DND-41 (cell line): Measurements from ENCODE around the gene DCUN1D2.

Source experiments
- ATAC-seq: fragments of 200-7000 bp; cut with Tn5 transposase; 3 replicates; pipeline ENCODE4 v1.9.1; 2021; ENCODE audit warnings: low read depth; ENCODE audit not compliant: insufficient read depth
- DNase-seq: peaks from one replicate; pipeline ENCODE4 v3.0.0-alpha.2; 2020
- H2AFZ ChIP-seq: 2 replicates; pipeline ENCODE4 v1.6.0; 2012; ENCODE audit warnings: low read depth, low read length
- H3K27ac ChIP-seq: 2 replicates; pipeline ENCODE4 v1.5.1; 2012; ENCODE audit warnings: low read length, inconsistent platforms
- H3K27me3 ChIP-seq: fragments of 200-600 bp; sonication (generic); 2 replicates; pipeline ENCODE4 v1.6.0; 2012; ENCODE audit warnings: low read length, mild to moderate bottlenecking, inconsistent platforms; ENCODE audit not compliant: insufficient read depth, poor library complexity
- H3K36me3 ChIP-seq: 2 replicates; pipeline ENCODE4 v1.5.1; 2012; ENCODE audit warnings: low read length, inconsistent platforms; ENCODE audit not compliant: insufficient read depth
- H3K4me1 ChIP-seq: 2 replicates; pipeline ENCODE4 v1.5.1; 2012; ENCODE audit warnings: mild to moderate bottlenecking, low read length; ENCODE audit not compliant: insufficient read depth
- H3K4me2 ChIP-seq: 2 replicates; pipeline ENCODE4 v1.6.0; 2012; ENCODE audit warnings: mild to moderate bottlenecking, moderate library complexity, low read length, inconsistent platforms; ENCODE audit not compliant: insufficient read depth
- H3K4me3 ChIP-seq, 2 experiments: fragments of 200-600 bp in 1 of 2; shearing (Covaris generic) in 1 of 2; 2 replicates each; pipeline ENCODE4 v1.5.1; 2012 to 2016; ENCODE audit warnings: inconsistent platforms in 2 of 2, low read length in 2 of 2, mild to moderate bottlenecking in 2 of 2, low read depth in 1 of 2, moderate library complexity in 1 of 2
- H3K79me2 ChIP-seq: 2 replicates; pipeline ENCODE4 v1.6.0; 2012; ENCODE audit warnings: low read length, inconsistent platforms; ENCODE audit not compliant: insufficient read depth
- H3K9ac ChIP-seq: 2 replicates; pipeline ENCODE4 v1.6.0; 2012; ENCODE audit warnings: low read depth, mild to moderate bottlenecking, inconsistent platforms, low read length, moderate library complexity
- H3K9me3 ChIP-seq: 2 replicates; pipeline ENCODE4 v1.5.1; 2012; ENCODE audit warnings: low read length, moderate library complexity, mild to moderate bottlenecking, inconsistent platforms; ENCODE audit not compliant: insufficient read depth, severe bottlenecking
- H4K20me1 ChIP-seq: 2 replicates; pipeline ENCODE4 v1.6.0; 2012; ENCODE audit warnings: low read length; ENCODE audit not compliant: insufficient read depth
- CTCF ChIP-seq: IDR thresholded peaks from 2 replicates; pipeline ENCODE4 v1.5.1; 2012; ENCODE audit warnings: borderline replicate concordance, low read length, moderate library complexity, mild to moderate bottlenecking; ENCODE audit not compliant: poor library complexity, severe bottlenecking; ENCODE audit errors: extremely low read depth
- EZH2 ChIP-seq: IDR thresholded peaks from 3 replicates; pipeline ENCODE4 v1.6.1; 2012; ENCODE audit warnings: borderline replicate concordance, low read depth, mild to moderate bottlenecking, moderate library complexity, low read length, inconsistent platforms; ENCODE audit not compliant: severe bottlenecking

The DCUN1D2 gene

GRCh38 chr13:113425941-113426590, 64.4 kb downstream of the DCUN1D2 start:
- Histone ChIP-seq H3K36me3 (no peaks in the 10 kb centered on the region), H2AFZ (no peak overlapping the region), H3K4me1 (no peaks in the 10 kb centered on the region), H3K9me3 (no peaks in the 10 kb centered on the region), H3K9ac (no peak overlapping the region), H3K4me3 (no peak overlapping the region), H4K20me1 (peaks cover 3% of the 10 kb centered on the region), H3K79me2 (no peaks in the 10 kb centered on the region), H3K27me3 (no peaks in the 10 kb centered on the region), H3K4me2 (no peak overlapping the region), H3K27ac (no peak overlapping the region)
- ATAC-seq (no peak), DNase-seq (no peak)
- TF ChIP-seq EZH2 (no peak), CTCF (no peak)

- Histone ChIP-seq H3K27me3 (peaks cover under 1% of the 10 kb centered on the region), H3K4me2 (no peak overlapping the region), H3K4me1 (no peaks in the 10 kb centered on the region), H3K9ac (no peak overlapping the region), H3K9me3 (no peaks in the 10 kb centered on the region), H3K79me2 (no peaks in the 10 kb centered on the region), H2AFZ (no peak overlapping the region), H4K20me1 (peaks cover 8% of the 10 kb centered on the region), H3K27ac (no peak overlapping the region), H3K4me3 (no peak overlapping the region), H3K36me3 (no peaks in the 10 kb centered on the region)
- TF ChIP-seq CTCF: no peak
- TF ChIP-seq EZH2: no peak
- DNase-seq (no peak), ATAC-seq (no peak)
Observed at GRCh38 chr13:113423520-113424163, 66.9 kb downstream of the DCUN1D2 start.

- ATAC-seq (no peak), DNase-seq (no peak)
- no peak overlapping the region for H3K9ac ChIP-seq
- H3K4me2 ChIP-seq: no peak overlapping the region
- no peak overlapping the region for H3K4me3 ChIP-seq
- no peaks in the 10 kb centered on the region for H3K36me3 ChIP-seq
- H4K20me1 ChIP-seq: peaks cover 10% of the 10 kb centered on the region
- TF ChIP-seq CTCF (no peak), EZH2 (no peak)
- no peak overlapping the region for H2AFZ ChIP-seq
- H3K27ac ChIP-seq: no peak overlapping the region
- H3K9me3 ChIP-seq: no peaks in the 10 kb centered on the region
- H3K4me1 ChIP-seq: no peaks in the 10 kb centered on the region
- peaks cover 3% of the 10 kb centered on the region for H3K27me3 ChIP-seq
- no peaks in the 10 kb centered on the region for H3K79me2 ChIP-seq
Observed at GRCh38 chr13:113422807-113423519, 67.5 kb downstream of the DCUN1D2 start.
